Stimulated activated CD8-positive, alpha-beta memory T cell treated with anti-CD3 and anti-CD28 coated beads, Interleukin-12 subunit alpha, Interleukin-12 subunit beta, amount 100 ng/mL, for 4 hours (primary cell): ENCODE results near the gene CLDN4.
"Not testable (repeated sequence)": the region's sequence is repeated elsewhere in the genome, so short reads cannot be mapped to it uniquely, and the experiment has no call there.

Experiments
- DNase-seq: peaks from one replicate; pipeline ENCODE4 v3.0.0-alpha.2; 2020; ENCODE audit warnings: low read depth

Gene CLDN4

GRCh38 chr7:73823873-73824592, 6.8 kb upstream of the CLDN4 start:
- DNase-seq, result no peak

DNA sequence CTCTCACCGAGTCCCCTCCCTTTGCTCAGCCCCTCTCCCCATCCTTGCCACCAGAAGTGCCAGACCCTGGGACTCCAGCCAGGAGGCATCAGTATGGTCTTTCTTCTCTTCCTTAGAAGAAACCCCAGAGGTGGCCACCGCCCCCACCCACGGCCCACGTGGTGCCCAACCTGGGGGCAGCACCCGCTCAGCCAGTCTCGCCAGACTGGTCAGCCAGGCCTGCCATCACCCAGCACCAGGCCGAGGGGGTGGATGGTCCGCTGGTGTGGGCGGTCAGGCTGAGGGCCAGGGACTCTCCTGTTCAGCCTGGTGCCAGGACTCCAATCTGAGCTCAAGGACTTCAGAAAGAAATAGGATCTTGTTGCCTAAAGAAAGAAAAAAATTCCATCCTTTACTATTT, 5.8 kb upstream of the CLDN4 start:
- no peak for DNase-seq

DNA sequence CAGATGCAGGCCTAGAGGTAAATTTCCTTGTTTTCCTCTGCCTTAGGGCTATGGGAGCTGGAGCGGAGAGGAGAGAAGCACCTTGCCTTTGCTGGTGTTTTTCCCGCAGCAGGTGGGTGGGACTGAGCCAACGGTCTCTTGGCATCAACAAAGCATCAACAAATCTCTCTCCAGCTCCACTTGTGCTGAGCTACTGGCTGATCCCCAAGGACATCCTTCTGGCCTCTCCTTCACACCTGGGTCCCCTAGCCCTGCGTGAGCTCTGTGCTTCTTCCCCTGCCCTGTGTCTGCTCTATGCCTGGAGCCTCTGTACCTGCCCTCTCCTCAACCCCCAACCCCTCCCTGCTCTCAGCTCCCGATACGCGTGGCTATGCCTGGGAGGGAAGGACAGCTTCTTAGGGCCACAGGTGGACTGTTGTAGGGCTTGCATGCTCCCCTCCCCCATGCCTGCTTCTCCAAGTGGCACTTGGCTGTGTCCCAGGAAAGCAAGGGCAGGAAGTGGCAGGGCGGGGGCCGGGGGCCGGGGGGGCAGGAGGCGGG, 3.2 kb upstream of the CLDN4 start:
- no peak for DNase-seq

DNA sequence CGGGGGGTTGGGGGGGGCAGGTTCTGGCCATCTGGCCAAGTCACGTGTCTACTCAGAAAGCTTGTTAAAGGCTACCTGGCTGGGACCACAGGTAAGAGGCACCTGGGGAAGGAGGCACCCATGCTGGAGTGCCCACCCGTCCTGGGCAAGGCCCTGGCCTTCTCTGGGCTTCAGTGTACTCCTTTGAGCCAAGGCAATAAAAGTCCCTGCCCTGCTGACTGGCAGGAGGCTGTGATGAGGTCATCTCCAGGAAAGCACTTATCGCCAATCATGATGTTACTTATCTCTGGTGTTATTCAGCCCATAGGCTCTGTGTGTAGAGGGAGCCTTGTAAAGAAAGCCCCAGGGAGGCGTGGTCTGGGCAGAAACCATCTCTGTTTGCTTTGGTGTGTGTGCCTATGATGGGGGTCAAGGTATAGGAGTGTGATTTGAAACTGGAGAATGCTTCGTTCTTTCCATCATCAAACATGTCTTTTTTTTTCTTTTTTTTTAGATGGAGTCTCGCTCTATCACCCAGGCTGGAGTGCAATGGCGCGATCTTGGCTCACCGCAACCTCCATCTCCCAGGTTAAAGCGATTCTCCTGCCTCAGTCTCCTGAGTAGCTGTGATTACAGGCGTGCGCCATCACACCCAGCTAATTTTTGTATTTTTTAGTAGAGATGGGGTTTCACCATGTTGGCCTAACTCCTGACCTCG, 2.5 kb upstream of the CLDN4 start:
- no peak for DNase-seq

GRCh38 chr7:73828972-73829371, 1.8 kb upstream of the CLDN4 start:
- no peak for DNase-seq

DNA sequence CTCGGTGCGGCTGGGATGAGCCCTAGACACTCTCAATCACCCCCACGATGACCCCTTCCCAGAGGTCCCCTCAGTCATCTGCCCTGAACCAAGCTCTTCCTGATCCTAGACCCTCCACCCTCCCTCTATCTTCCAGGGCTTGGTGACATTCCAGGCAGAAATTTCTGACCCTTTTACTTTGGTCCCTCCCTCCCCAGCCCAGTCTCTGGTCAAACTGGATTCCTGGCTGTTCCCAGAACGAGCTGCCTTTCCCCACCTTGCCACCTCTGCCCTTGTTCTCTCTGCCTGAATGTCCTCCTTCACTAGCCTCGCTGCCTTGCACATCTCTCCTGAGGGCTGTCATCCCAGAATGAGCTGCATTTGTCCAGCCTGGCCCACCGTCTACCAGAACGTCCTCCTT, 1.3 kb upstream of the CLDN4 start:
- no peak for DNase-seq

GRCh38 chr7:73829921-73830680, 695 bp upstream of the CLDN4 start:
- no peak for DNase-seq

- DNase-seq, result no peak
Measured at GRCh38 chr7:73831584-73831833, 713 bp downstream of the CLDN4 start.

- DNase-seq, result no peak
Measured at GRCh38 chr7:73831834-73832651, 1.2 kb downstream of the CLDN4 start.

DNA sequence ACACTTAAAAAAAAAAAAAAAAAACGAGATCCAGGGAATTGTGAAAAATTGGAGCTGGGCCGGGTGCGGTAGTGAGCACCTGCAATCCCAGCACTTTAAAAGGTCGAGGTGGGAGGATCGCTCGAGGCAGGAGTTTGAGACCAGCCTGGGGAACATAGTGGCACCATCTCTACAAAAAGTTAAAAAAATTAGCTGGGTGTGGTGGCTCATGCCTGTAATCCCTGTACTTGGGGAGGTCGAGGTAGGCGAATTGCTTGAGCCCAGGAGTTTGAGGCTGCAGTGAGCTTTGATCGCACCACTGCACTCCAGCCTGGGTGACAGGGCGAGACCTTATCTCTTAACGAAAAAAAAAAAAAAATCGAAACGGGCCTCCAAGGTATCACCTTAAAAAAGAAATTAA, 2.0 kb downstream of the CLDN4 start:
- no peak for DNase-seq

DNA sequence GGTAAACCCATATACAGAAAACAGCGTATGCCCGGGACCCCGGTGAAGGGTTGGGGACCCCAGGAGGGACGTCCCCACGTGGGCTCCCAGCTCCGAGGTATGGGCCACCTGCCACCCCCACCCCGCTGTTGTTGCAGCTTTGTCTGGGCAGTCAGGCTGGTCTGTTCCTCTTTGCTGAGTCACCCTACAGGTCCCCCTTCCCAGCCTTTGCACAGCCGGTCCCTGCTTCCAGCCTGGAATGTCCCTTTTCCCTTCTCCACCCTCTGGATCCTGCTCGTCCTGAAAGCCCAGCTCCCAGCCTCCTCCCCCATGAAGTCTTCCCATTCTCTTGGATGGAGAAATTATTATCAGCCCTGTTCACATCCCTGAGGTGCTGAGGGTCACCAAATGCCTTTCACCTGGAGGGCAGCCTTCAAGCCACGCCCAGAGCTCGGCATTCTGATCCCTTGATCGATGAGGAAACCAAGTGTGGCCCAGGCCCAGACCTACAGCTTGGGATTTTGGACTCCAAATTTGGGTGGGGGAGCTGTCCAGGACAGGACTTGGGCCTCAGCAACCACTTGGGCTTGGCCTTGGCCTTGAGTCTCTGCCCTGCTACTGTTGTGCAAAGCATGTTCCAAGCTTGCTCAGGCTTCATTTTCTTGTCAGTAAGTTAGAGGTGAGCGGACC, 2.6 kb downstream of the CLDN4 start:
- no peak for DNase-seq

GRCh38 chr7:73834626-73835191, 3.9 kb downstream of the CLDN4 start:
- no peak for DNase-seq

DNA sequence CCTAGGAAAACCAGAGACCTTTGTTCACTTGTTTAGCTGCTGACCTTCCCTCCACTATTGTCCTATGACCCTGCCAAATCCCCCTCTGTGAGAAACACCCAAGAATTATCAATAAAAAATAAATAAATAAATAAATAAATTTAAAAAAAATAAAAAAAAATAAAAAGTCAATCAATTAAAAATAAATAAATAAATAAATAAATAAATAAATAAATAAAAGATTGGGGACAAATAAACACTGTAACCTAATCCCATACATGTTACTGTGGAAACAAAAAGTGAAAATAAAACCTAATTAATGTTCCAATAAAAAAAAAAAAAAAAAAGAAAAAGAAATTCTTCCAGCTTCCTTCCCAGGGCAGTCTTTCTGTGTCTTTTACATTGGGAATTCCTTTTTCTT, 6.4 kb downstream of the CLDN4 start:
- not testable (repeated sequence) for DNase-seq

DNA sequence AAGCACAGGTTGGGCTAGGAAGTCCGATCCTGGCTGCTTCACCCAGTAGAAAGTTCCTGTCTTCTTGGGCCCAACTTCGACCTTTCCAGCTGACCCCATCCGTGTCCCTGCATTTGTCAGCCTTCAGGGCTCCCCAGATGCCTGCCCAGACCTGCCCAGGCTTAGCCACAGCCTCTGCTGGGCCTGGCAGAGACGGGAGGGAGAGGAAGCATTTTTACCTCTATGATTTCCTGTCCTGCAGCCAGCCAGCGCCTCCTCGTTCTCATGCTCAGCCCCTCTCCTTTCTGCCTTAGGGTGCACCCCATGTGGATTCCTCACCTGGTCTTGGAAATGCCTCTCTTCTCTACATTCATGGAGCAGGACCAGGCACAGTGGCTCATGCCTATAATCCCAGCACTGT, 7.8 kb downstream of the CLDN4 start:
- no peak for DNase-seq

DNA sequence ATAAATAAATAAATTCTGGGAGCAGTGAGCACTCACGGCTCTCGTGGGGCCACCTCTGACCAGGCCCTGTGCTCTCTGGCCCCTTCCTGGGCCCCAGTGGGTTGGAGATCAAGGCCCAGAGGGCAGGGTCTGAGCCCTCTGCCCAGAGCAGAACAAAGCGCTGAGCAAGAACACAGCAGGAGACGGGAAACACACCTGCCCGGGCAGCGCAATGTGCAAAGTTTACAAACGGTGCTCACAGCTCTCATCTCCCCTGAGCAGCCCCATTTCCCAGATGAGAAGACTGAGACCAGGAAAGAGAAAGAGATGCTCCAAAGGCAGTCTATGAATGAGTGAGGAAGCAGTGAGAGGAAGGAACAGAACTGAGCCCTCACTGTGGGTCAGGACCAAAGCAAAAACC, 8.5 kb downstream of the CLDN4 start:
- no peak for DNase-seq

DNA sequence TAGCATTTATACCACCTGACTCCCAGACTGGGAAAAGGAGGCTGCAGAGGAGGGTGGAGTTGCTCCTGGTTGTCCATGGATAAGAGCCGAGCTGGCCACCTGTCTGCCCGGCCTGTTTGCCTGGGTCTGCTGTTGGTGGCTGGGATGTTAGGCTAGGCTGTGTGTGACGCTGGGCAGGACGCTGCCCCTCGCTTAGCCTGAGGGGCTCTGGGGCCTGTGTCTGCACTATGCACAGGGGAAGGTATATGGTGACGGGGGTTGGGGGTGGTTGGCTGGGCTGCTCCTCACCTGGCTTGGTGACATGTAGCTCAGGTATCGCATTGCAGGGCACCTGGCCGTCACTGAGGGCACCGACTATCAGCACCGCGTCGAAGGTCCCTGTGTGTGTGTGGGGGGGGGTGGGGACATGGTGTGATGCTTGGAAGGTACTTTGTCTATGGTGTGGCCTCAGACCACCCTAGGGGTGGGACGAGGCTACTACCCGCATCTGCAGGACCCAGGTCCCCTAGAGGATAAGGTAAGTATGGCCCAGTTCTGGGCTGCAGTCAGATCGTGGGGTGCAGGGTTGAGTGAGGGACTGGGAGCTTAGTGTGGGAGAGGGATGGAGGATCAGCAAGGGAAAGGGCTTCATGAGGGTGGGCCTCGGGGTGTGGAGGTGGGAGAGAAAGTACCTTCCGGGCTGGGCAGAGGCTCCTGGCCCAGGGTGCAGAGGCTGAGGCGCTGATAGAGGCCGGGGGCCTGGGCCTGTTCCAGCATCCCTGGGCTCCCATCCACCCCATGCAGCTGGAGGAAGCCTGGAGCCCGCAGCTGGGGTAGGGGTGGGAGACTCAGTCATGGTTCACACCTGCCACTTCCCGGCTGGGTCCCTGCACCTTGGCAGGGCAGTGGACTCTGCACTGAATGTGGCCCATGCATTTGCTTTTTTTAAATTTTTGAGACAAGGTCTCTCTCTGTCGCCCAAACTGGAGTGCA, 9.2 kb downstream of the CLDN4 start:
- no peak for DNase-seq

DNA sequence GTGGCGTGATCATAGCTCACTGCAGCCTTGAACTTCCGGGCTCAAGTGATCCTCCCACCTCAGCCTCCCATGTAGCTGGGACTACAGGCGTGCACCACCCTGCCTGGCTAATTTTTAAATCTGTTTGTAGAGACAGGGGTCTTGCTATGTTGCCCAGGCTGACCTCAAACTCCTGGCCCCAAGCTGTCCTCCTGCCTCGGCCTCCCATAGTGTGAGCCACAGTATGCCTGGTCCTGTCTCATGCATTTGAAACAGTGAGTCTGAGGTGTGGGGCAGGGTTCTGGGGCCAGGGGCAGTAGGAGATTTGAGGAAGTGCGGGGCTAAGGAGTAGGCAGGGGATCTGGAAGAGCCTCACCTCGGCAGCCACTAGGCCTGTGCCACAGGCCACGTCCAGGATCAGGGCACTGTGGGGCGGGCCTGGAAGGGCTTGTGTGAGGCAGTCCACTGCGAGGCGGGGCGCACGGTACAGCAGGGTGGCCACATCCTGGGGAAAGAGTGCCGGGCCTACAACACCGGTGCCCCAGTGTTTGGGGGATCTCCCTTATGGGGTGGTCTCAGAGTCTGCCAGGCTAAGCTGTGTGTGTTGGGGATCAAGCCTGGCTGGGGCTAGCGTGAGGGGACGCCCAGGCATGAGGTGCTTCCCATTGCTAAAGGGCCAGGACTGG, 10.1 kb downstream of the CLDN4 start:
- DNase-seq, result no peak

DNA sequence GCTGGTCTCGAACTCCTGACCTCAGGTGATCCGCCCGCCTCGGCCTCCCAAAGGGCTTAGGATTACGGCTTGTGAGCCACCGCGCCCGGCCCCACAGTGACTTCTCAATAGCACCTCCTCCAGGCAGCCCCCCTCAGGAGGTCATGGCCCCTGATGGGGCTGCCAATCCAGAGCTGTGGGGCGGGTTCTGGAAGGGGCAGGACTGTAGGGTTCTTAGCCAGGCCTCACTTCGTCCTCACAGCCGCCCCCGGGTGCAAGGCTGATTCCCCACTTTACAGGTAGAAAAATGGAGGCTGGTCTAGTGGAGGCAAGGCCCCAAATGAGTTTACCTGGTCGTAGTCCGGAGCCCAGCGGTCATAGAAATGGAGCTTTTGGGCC, 10.9 kb downstream of the CLDN4 start:
- DNase-seq, result no peak

DNA sequence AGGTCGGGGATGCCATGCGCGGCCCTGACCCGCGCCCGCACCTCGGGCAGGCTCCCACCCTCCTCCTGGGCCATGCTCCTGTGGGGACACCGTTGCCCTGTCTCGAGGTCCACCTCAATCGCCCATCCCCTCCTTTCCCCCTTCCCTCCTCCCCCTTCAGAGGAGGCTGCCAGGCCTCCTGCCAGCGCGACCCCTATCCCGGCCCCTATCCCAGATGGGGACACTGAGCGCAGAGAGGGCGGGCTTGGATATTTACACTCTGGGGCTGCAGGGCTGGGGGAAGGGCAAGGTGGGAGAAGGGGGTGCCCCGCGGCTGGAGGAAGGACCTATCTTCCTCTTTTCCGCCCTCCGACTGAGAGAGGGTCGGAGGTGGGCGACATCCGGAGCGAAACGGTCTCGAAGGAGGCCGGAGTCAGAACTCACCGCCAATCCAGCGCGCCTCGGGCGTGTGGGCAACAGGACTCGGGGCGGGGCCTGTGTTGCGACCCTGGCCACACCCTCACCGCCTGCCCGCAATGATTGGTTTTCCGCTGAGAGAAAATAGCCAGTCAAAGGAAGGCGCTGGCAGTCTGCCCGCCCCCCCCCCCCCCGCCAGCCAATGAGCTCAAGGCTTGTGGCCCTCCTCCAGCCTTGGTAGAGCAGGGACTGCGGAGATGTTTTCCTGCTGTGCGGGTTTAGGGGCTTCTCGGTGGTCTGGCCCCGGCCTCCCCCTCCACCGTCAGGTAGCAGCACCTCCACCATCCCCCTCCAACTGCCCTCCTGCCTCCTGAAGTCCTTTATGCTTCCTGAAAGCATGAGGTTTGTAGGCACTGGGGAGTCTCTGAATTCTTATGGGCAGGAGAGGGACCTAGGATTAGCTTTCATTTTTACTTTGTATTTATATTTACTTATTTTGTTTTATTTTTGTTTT, 11.5 kb downstream of the CLDN4 start, which contains the start of gene METTL27:
TSS of gene METTL27 (minus strand) at position 450 of the 910 bp plus-strand sequence. CDS start at position 74, 376 bp downstream.
- DNase-seq, result peak; percentile 77
